ENCODE results near the gene DLX5.

Gene DLX5

GRCh38 chr7:97020996-97021746 lies 3.5 kb downstream of the DLX5 start:
- no peaks in the 10 kb centered on the region for H3K9me3 ChIP-seq (ENCODE audit: severe bottlenecking)
- no peak for TF ChIP-seq CTCF (IDR thresholded peaks at IDR 0.05; ENCODE audit: poor library complexity, severe bottlenecking)
- H3K27me3 ChIP-seq (ENCODE audit: insufficient read depth, poor library complexity, severe bottlenecking), result peaks cover 93% of the 10 kb centered on the region
- H3K4me3 ChIP-seq (ENCODE audit: severe bottlenecking), result no peak overlapping the region
- ATAC-seq (ENCODE audit: low read depth), result no peak
- no peaks in the 10 kb centered on the region for H3K36me3 ChIP-seq (ENCODE audit: low read depth)
- DNase-seq (ENCODE audit: low spot score), result no peak
- H3K27ac ChIP-seq (ENCODE audit: poor library complexity, severe bottlenecking), result no peak overlapping the region
- no peaks in the 10 kb centered on the region for H3K4me1 ChIP-seq (ENCODE audit: insufficient read depth, poor library complexity, severe bottlenecking)

- Histone ChIP-seq H3K4me1 (ENCODE audit: insufficient read depth, poor library complexity, severe bottlenecking) (no peaks in the 10 kb centered on the region), H3K27me3 (ENCODE audit: insufficient read depth, poor library complexity, severe bottlenecking) (peaks cover 93% of the 10 kb centered on the region), H3K9me3 (ENCODE audit: severe bottlenecking) (no peaks in the 10 kb centered on the region), H3K27ac (ENCODE audit: poor library complexity, severe bottlenecking) (no peak overlapping the region), H3K4me3 (ENCODE audit: severe bottlenecking) (no peak overlapping the region), H3K36me3 (ENCODE audit: low read depth) (no peaks in the 10 kb centered on the region)
- no peak for TF ChIP-seq CTCF (IDR thresholded peaks at IDR 0.05; ENCODE audit: poor library complexity, severe bottlenecking)
- no peak for DNase-seq (ENCODE audit: low spot score)
- ATAC-seq (ENCODE audit: low read depth), result no peak
Measured at GRCh38 chr7:97020601-97020995, 4.0 kb downstream of the DLX5 start.

- ATAC-seq (ENCODE audit: low read depth) (no peak), DNase-seq (ENCODE audit: low spot score) (no peak)
- Histone ChIP-seq H3K4me3 (ENCODE audit: severe bottlenecking) (no peak overlapping the region), H3K27ac (ENCODE audit: poor library complexity, severe bottlenecking) (no peak overlapping the region), H3K4me1 (ENCODE audit: insufficient read depth, poor library complexity, severe bottlenecking) (no peaks in the 10 kb centered on the region), H3K36me3 (ENCODE audit: low read depth) (no peaks in the 10 kb centered on the region), H3K27me3 (ENCODE audit: insufficient read depth, poor library complexity, severe bottlenecking) (peaks cover 93% of the 10 kb centered on the region), H3K9me3 (ENCODE audit: severe bottlenecking) (no peaks in the 10 kb centered on the region)
- TF ChIP-seq CTCF (IDR thresholded peaks at IDR 0.05; ENCODE audit: poor library complexity, severe bottlenecking), result no peak
Measured at GRCh38 chr7:97019710-97020225, 4.9 kb downstream of the DLX5 start.

GRCh38 chr7:97018791-97019531 lies 5.7 kb downstream of the DLX5 start:
- H3K27me3 ChIP-seq (ENCODE audit: insufficient read depth, poor library complexity, severe bottlenecking), result peaks cover 93% of the 10 kb centered on the region
- H3K4me3 ChIP-seq (ENCODE audit: severe bottlenecking), result no peak overlapping the region
- no peak for DNase-seq (ENCODE audit: low spot score)
- no peaks in the 10 kb centered on the region for H3K4me1 ChIP-seq (ENCODE audit: insufficient read depth, poor library complexity, severe bottlenecking)
- ATAC-seq (ENCODE audit: low read depth), result no peak
- H3K36me3 ChIP-seq (ENCODE audit: low read depth), result no peaks in the 10 kb centered on the region
- TF ChIP-seq CTCF (IDR thresholded peaks at IDR 0.05; ENCODE audit: poor library complexity, severe bottlenecking), result no peak
- no peaks in the 10 kb centered on the region for H3K9me3 ChIP-seq (ENCODE audit: severe bottlenecking)
- H3K27ac ChIP-seq (ENCODE audit: poor library complexity, severe bottlenecking), result no peak overlapping the region
